ENCODE data around the gene SH3RF1.

The SH3RF1 gene

DNA sequence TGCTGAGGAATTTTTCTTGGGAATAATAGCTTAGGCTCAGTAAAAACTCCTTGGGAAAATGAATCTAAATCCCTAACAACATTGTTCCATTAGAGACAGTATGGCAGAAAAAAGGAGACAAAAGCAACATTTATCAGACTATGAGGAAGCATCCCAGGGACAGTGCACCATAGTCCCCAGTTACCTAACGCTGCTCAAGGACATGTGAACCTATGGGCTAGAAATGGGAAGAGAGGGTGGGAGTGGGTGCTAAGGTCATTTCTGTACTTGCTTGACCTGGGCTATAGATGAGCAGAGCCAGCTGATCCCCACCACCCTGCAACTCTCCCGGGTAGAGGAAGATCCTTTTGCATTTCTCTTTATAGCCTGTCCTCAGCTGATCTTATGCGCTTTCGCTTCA is 162.5 kb downstream of the SH3RF1 start:
- CTCF ChIA-PET = no interaction called here
- DNase-seq = no peak

DNA sequence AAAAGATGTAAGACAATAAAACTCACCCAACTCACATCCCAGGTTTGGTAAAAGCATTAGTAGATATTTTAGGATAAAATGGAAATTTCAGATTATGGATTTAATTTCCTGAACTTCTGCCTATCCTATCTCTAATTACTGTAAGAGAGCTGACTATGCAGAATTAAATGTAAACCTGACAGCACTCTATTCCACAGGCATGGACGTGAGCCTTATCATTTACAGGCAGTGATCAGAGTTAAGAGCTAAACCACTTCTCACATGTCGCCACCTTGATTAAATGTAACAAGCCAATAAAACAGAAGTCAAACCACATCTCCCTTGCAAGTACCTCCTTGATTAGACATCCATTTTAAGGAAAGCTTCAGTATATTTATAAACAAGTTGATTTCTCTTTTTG is 163.2 kb downstream of the SH3RF1 start:
- H3K9me3 Mint-ChIP-seq = no peaks in the 10 kb centered on the region
- H3K27ac Mint-ChIP-seq = no peak overlapping the region
- no peak for DNase-seq
- CTCF ChIA-PET = no interaction called here
- peaks cover 5% of the 10 kb centered on the region for H3K27me3 Mint-ChIP-seq
- no peaks in the 10 kb centered on the region for H3K36me3 Mint-ChIP-seq
- H3K4me3 Mint-ChIP-seq = no peak overlapping the region
- H3K4me1 Mint-ChIP-seq = no peaks in the 10 kb centered on the region

More for the DNA sequence above, 162.5 kb downstream of the SH3RF1 start:
- H3K27ac Mint-ChIP-seq = no peak overlapping the region
- H3K36me3 Mint-ChIP-seq = no peaks in the 10 kb centered on the region
- H3K27me3 Mint-ChIP-seq = peaks cover 5% of the 10 kb centered on the region
- no peak overlapping the region for H3K4me3 Mint-ChIP-seq
- no peaks in the 10 kb centered on the region for H3K9me3 Mint-ChIP-seq
- no peaks in the 10 kb centered on the region for H3K4me1 Mint-ChIP-seq

DNA sequence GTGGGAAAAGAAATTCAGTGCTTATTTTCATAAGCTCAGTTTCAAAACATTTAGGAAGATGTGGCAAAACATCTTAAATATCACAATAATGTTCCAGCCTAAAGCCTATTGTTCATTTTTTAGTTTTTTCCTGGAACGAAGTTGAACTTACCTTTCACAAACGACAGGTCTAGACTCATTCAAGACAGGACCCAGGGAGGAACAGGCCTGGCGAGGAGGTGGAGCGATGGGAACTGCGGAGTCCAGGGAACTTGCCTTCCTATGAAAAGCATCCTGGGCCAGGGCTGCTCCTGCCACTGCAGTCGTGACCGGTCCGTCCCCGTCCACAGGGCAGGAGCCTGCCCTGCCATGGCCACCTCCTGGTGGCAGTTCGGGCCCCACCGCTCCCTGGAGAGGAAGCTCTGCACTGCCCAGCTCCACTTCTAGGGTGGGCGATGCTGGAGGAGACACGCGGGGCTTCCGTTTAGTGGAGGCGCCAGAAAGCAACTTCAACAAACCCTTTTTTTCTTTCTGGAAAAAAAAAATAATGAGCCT is 164.0 kb downstream of the SH3RF1 start:
- CTCF ChIA-PET = no interaction called here
- Mint-ChIP-seq H3K27ac (no peak overlapping the region), H3K9me3 (no peaks in the 10 kb centered on the region), H3K36me3 (no peaks in the 10 kb centered on the region), H3K4me3 (no peak overlapping the region), H3K27me3 (peaks cover 5% of the 10 kb centered on the region), H3K4me1 (no peaks in the 10 kb centered on the region)
- no peak for DNase-seq

DNA sequence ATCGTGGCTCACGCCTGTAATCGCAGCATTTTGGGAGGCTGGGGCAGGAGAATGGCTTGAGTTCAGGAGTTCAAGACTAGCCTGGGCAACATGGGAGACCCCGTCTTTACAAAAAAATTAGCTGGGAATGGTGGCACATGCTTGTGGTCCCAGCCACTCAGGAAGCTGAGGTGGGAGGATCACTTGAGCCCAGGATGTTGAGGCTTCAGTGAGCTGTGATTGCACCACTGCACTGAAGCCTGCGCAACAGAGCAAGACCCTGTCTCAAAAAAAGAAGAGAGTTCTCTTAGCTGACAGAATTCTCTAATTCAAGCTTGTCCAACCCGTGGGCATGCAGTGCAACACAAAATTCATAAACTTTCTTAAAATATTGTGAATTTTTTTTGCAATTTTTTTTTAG is 165.1 kb downstream of the SH3RF1 start:
- peaks cover 5% of the 10 kb centered on the region for H3K27me3 Mint-ChIP-seq
- H3K4me3 Mint-ChIP-seq = no peak overlapping the region
- H3K27ac Mint-ChIP-seq = no peak overlapping the region
- no peaks in the 10 kb centered on the region for H3K36me3 Mint-ChIP-seq
- no peaks in the 10 kb centered on the region for H3K4me1 Mint-ChIP-seq
- CTCF ChIA-PET = no interaction called here
- no peaks in the 10 kb centered on the region for H3K9me3 Mint-ChIP-seq
- DNase-seq = no peak

DNA sequence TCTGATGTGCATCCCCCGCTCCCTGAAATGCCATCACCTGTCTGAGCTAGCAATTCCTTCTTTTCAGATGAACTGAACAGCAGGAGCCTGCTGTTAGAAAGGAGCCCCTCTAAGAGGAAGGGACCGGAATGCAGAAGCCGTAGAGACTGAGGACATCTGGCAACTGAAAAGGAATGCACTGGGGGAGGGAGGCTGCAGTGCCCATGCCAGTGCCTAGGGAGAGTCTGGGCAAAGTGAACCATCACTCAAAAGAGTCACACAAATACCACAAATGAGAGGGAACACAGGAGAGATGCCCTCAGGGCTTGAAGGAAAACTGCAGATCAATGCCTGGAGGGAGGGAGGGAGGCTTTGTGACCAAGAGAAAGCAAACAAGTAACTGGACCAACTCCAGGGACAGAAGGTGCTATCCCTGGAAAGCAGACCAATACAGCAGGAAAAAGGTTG is 166.8 kb downstream of the SH3RF1 start:
- no peaks in the 10 kb centered on the region for H3K9me3 Mint-ChIP-seq
- CTCF ChIA-PET = no interaction called here
- H3K4me1 Mint-ChIP-seq = no peaks in the 10 kb centered on the region
- no peaks in the 10 kb centered on the region for H3K36me3 Mint-ChIP-seq
- H3K27ac Mint-ChIP-seq = no peak overlapping the region
- no peak overlapping the region for H3K4me3 Mint-ChIP-seq
- no peak for DNase-seq
- peaks cover 5% of the 10 kb centered on the region for H3K27me3 Mint-ChIP-seq

DNA sequence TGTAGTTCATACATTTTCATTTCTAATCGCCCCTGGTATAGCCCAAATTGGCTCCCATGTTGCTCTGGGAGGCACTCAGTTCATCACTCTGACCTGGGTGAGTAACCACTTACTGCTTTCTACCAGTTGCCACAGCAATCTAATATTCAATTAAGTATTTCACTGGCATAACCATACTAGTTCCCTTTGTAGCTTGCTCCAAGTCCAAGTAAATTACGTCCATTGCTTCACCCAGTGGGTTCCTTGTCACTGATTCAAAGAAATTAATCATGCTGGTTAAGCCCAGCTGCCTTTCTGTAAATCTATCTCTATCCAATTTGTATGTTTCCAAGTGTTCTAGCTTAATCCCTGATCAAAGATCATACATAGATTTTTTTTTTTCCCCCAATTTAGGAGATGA is 168.7 kb downstream of the SH3RF1 start:
- peaks cover 5% of the 10 kb centered on the region for H3K27me3 Mint-ChIP-seq

DNA sequence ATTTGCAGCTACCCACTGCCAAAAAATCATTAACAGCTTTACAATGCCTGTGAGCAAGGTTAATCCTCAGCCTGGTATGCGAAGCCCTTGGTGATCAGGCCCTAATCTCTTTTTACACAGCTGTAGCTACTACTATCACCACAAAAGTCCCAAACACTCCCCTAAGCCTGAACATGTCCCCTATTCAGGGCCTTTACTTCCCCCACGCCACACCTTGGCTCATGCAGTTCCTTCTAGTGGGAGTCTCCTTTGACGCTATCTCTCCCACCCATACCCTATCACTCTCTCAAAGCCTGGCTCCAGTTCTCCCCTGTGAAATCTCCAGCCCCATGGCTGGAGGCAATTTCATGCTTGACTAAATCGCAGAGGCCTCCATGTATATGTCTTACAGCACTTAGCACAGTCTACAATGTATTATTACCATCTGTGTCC is 170.1 kb downstream of the SH3RF1 start:
- no peaks in the 10 kb centered on the region for H3K9me3 Mint-ChIP-seq
- H3K4me3 Mint-ChIP-seq = no peak overlapping the region
- peaks cover 5% of the 10 kb centered on the region for H3K27me3 Mint-ChIP-seq
- no peaks in the 10 kb centered on the region for H3K4me1 Mint-ChIP-seq
- DNase-seq = no peak
- H3K36me3 Mint-ChIP-seq = no peaks in the 10 kb centered on the region
- CTCF ChIA-PET = no interaction called here
- H3K27ac Mint-ChIP-seq = no peak overlapping the region

More for the DNA sequence above, 168.7 kb downstream of the SH3RF1 start:
- no peak overlapping the region for H3K27ac Mint-ChIP-seq
- CTCF ChIA-PET = no interaction called here
- no peak overlapping the region for H3K4me3 Mint-ChIP-seq
- H3K9me3 Mint-ChIP-seq = no peaks in the 10 kb centered on the region
- no peaks in the 10 kb centered on the region for H3K36me3 Mint-ChIP-seq
- DNase-seq = no peak
- no peaks in the 10 kb centered on the region for H3K4me1 Mint-ChIP-seq

DNA sequence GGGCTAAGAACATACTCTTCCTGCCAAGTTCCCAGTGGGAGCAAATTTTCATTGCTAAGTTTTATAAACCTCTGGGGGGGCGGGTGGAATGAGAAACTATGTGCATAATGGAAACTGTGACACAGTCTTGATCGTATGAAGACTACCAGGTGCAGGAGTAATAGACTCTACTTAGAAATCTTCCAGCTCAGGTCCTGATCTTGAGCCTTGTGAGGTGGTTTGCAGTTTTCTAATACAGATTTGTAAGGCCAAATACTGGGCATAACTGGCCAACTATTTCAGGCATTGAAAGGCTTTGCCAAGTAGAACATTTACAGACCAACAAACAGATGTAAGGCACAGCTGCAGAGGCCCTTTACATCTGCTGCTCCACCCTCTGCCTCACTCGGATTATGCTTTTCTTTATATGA is 171.0 kb downstream of the SH3RF1 start:
- no peaks in the 10 kb centered on the region for H3K9me3 Mint-ChIP-seq
- peaks cover 5% of the 10 kb centered on the region for H3K27me3 Mint-ChIP-seq
- no peaks in the 10 kb centered on the region for H3K4me1 Mint-ChIP-seq
- no peak overlapping the region for H3K4me3 Mint-ChIP-seq
- H3K36me3 Mint-ChIP-seq = no peaks in the 10 kb centered on the region
- no peak overlapping the region for H3K27ac Mint-ChIP-seq
- CTCF ChIA-PET = no interaction called here
- no peak for DNase-seq

DNA sequence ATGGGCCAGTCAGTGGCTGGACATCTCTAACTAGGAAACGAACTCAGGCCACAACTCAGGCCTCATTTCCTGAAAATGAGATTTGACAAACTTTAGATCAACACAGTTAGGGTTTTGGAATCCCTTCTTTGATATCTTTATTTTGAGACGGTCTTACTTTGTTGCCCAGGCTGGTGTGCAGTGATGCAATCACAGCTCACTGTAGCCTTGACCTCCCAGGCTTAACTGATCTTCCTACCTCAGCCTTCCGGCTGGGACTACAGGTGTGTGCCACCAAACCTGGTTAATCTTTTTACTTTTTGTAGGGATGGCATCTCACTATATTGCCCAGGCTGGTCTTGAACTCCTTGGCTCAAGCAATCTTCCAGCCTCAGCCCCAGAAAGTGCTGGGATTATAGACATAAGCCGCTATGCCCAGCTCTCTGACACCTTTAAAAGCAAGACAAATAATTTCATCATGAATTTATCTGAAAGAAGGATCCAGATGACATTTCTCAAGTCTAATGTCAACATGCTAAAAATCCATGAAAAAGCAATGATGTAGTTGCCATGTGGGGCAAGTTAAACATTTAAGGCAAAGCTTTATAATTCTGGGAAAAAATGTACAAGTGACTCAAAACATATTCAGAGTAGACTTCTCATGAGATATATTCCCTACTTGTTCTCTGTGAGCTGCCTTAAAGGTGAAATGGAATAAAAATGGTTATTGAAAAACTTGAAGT is 171.6 kb downstream of the SH3RF1 start:
- Mint-ChIP-seq H3K36me3 (no peaks in the 10 kb centered on the region), H3K4me1 (no peaks in the 10 kb centered on the region), H3K27ac (no peak overlapping the region), H3K27me3 (peaks cover 5% of the 10 kb centered on the region), H3K9me3 (no peaks in the 10 kb centered on the region), H3K4me3 (no peak overlapping the region)
- DNase-seq = no peak
- CTCF ChIA-PET = no interaction called here

DNA sequence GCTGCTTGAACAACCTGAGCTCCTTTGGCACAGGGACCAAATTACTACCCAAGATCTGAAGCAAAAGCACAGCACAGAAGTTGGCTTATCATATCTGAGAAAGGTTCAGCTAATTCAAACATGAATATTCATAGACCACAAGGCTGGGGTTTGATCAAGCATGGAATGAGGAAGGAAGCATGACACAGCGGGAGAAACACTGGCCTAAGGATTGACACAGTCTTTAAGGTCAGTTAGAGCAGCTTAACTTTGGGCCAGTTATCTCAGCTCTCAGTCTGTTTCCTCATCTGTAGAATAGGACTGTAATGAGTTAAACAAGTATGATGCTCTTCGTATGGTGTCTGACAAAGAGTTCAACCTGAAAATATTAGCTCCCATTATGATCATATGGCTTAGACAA is 172.2 kb downstream of the SH3RF1 start:
- Mint-ChIP-seq H3K27me3 (no peaks in the 10 kb centered on the region), H3K27ac (no peak overlapping the region), H3K4me3 (no peak overlapping the region), H3K4me1 (no peaks in the 10 kb centered on the region), H3K9me3 (no peaks in the 10 kb centered on the region), H3K36me3 (no peaks in the 10 kb centered on the region)
- DNase-seq = no peak
- CTCF ChIA-PET = no interaction called here

DNA sequence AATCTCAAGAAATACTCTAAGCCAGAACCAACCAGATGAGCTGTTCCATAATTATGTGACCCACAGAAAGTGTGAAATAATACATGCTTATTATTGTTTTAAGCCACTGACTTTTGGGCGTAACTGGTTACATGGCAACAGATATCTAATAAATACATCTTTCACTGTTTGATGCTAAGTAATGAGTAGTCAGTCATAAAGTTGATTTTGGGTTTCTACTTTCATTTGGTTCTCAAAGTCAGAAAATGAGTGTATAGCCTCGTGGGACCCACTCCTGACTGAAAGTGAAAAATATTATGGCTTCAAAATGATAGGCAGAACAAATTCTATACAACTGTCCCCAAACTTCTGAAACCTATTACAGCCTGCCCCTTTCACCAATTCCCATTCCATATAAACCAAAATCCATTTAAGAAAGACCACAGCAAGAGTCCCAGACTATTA is 172.7 kb downstream of the SH3RF1 start:
- no peak for DNase-seq
- H3K27me3 Mint-ChIP-seq = no peaks in the 10 kb centered on the region
- H3K27ac Mint-ChIP-seq = no peak overlapping the region
- CTCF ChIA-PET = no interaction called here
- no peak overlapping the region for H3K4me3 Mint-ChIP-seq
- no peaks in the 10 kb centered on the region for H3K4me1 Mint-ChIP-seq
- H3K36me3 Mint-ChIP-seq = no peaks in the 10 kb centered on the region
- no peaks in the 10 kb centered on the region for H3K9me3 Mint-ChIP-seq

DNA sequence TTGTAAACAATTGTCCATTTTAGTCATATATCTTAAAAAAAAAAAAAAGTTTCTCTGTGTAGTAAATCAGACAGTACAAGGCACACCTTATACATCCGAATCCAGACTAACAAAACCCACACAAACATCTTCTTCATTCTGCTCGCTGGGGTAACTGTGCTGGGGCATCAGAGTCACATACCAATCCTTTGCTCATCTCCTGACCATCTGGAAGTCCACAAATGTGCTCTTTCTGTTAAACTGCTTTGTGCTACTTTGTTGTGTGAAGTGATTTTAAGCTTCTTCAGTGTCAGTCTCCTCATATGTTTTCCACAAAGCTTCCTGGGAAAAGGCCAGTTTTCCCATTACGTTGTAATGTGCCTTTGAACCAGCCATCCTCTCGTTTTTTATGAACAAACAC is 174.5 kb downstream of the SH3RF1 start:
- CTCF ChIA-PET = no interaction called here
- no peaks in the 10 kb centered on the region for H3K36me3 Mint-ChIP-seq
- no peak overlapping the region for H3K27ac Mint-ChIP-seq
- no peak overlapping the region for H3K4me3 Mint-ChIP-seq
- H3K27me3 Mint-ChIP-seq = no peaks in the 10 kb centered on the region
- H3K4me1 Mint-ChIP-seq = no peaks in the 10 kb centered on the region
- no peaks in the 10 kb centered on the region for H3K9me3 Mint-ChIP-seq
- no peak for DNase-seq

DNA sequence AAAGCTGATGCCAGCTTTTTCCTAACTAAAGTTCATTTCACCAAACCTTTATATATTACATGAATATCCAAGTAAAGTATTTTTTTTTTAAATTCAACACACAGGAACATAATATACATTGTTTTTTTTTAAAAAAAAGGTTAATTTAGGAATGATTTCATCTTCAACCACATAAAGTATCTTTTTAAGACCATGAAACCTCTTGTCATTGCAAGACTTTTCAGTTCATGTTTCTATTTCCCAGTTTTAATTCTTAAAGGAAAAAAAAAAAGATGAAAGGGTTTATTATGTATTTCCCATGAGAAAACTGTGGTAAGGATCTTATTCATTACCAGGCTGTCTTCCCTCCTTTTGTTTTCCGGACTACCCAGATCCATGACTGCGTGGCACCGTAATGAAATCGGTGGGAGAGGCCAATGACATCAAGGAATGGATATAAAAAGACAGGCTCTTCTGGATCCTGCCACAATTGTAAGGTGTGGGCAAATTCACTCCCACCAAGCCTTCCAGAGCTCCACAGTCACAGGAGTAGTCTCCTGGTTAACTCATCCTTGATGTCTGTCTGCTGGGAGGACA is 176.0 kb downstream of the SH3RF1 start:
- CTCF ChIA-PET = no interaction called here
- Mint-ChIP-seq H3K4me1 (no peaks in the 10 kb centered on the region), H3K4me3 (no peak overlapping the region), H3K9me3 (peaks cover 4% of the 10 kb centered on the region), H3K36me3 (no peaks in the 10 kb centered on the region), H3K27ac (no peak overlapping the region), H3K27me3 (no peaks in the 10 kb centered on the region)
- DNase-seq = no peak

DNA sequence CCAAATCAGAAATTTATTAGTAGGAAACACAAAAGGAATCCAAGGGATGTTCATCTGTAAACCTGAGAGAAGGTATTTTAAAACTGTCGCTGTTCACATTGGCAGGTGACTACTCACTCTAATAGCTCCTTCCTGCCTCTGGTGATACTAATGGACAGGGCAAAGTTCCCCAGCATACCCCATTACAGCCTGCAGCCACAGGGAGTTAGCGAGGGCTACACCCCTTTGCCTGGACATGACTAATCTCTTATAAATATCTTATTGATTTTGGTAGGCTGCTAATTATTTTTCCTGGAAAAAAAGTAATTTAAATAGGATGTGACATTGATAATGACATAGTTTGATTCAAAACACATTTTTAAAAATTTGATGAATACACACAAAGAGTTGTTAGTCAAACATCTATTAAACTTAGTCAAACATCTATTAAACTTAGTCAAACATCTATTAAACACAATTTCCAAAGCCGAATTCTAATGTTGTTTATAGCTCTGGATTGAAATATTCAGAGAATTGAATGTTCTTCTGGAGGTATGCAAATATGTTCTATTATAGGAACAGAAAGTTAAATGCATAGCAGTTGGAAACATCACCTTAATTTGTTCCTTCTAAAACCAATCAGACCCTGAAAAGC is 177.8 kb downstream of the SH3RF1 start:
- Mint-ChIP-seq H3K27ac (no peak overlapping the region), H3K4me1 (no peaks in the 10 kb centered on the region), H3K4me3 (no peak overlapping the region), H3K36me3 (no peaks in the 10 kb centered on the region), H3K27me3 (no peaks in the 10 kb centered on the region), H3K9me3 (peaks cover 4% of the 10 kb centered on the region)
- no peak for DNase-seq
- CTCF ChIA-PET = no interaction called here

Data from activated naive CD4-positive, alpha-beta T cell treated with anti-CD3 and anti-CD28 coated beads, Interleukin-2, amount 10 ng/mL, durations not matched to agents 7 days and 5 days (primary cell).